Left colon (tissue), 2 donors: ENCODE measurements around the gene FBXO2. TPM values are rescaled to one million over a fixed set of nuclear protein-coding genes. Genes with fewer than 3 reads are reported as not detected.

Source experiments
- ATAC-seq: fragments of 200-7000 bp; cut with Tn5 transposase; one replicate; pipeline ENCODE4 v1.9.1; 2020; ENCODE audit warnings: mild to moderate bottlenecking, moderate library complexity
- DNase-seq, 2 donors: peaks; one replicate each; pipeline ENCODE4 v3.0.0-alpha.2; 2020
- intact Hi-C, 2 donors: fragments of 100-400 bp; cut with DNase I in 1 of 2; cut with micrococcal nuclease in 1 of 2; formaldehyde crosslinking; loops; one replicate each; pipeline versions ENCODE4 v1.11.2 to v1.14.0; 2022; cut with DNase I, micrococcal nuclease
- long read RNA-seq: library from polyadenylated mRNA; unstranded; transcript quantifications from one replicate; pipeline ENCODE4 v2.0.0, GENCODE V29; 2021
- total RNA-seq, 2 donors: library from RNA; stranded (reverse); fragmentation: NEBNext Ultra II Directional; extraction: Animal tissue kit (Norgen Biotek cat#: 25700); gene quantifications; one replicate each; pipeline ENCODE4 v1.2.1, GENCODE V29; 2021
- donor health status: DM: no; HTN: no; CAD: no.
- donor health status: DM: yes; HTN: yes; CAD: no.

Gene FBXO2
- 1 to 10 TPM in 1 of 2 donors, under 1 TPM in 1; 0.55 to 1.4 TPM for total RNA-seq
- long read RNA-seq, partial matches to known transcripts, result 0 of 1 reads
- long read RNA-seq, other reads (novel, unspliced or antisense), result 0 of 1 reads

- DNase-seq (peak; percentile 47 to 82), ATAC-seq (peak; percentile 82)
- intact Hi-C loops, result no loop called here
Measured at GRCh38 chr1:11654137-11654938, at the start of gene FBXO2, which contains the start of gene FBXO44. FBXO2 (minus strand) TSS chr1:11654429; CDS start chr1:11654340, 89 bp downstream. FBXO44 (plus strand) TSS chr1:11654877; CDS start chr1:11655836, 959 bp downstream.

GRCh38 chr1:11703357-11704193 is 49.3 kb upstream of the FBXO2 start:
- ATAC-seq, result no peak
- DNase-seq, result no peak
- intact Hi-C loops, result no loop called here

- intact Hi-C loops, result no loop called here
- no peak for DNase-seq
- ATAC-seq, result no peak
Measured at GRCh38 chr1:11701981-11702803, 48.0 kb upstream of the FBXO2 start.

- intact Hi-C loops, result no loop called here
- no peak for DNase-seq
- no peak for ATAC-seq
Measured at GRCh38 chr1:11701551-11701961, 47.3 kb upstream of the FBXO2 start.

- no peak for DNase-seq
- intact Hi-C loops, result no loop called here
- no peak for ATAC-seq
Measured at GRCh38 chr1:11700601-11701467, 46.6 kb upstream of the FBXO2 start.

GRCh38 chr1:11697893-11698210 is 43.6 kb upstream of the FBXO2 start:
- ATAC-seq (no peak), DNase-seq (no peak)
- intact Hi-C loops, result no loop called here

GRCh38 chr1:11697188-11697892 is 43.1 kb upstream of the FBXO2 start:
- DNase-seq (no peak), ATAC-seq (no peak)
- intact Hi-C loops, result no loop called here

- ATAC-seq, result no peak
- intact Hi-C loops, result no loop called here
- no peak for DNase-seq
Measured at GRCh38 chr1:11695861-11696260, 41.6 kb upstream of the FBXO2 start.

GRCh38 chr1:11693917-11694316 is 39.7 kb upstream of the FBXO2 start:
- DNase-seq, result no peak
- ATAC-seq, result no peak
- intact Hi-C loops, result no loop called here

- intact Hi-C loops, result no loop called here
- ATAC-seq, result no peak
- no peak for DNase-seq
Measured at GRCh38 chr1:11693024-11693590, 38.9 kb upstream of the FBXO2 start.

GRCh38 chr1:11691928-11692711 is 37.9 kb upstream of the FBXO2 start:
- intact Hi-C loops, result no loop called here
- DNase-seq, result no peak
- no peak for ATAC-seq

GRCh38 chr1:11691302-11691914 is 37.2 kb upstream of the FBXO2 start, which contains the start of gene DRAXIN:
DRAXIN (plus strand) TSS chr1:11691710; CDS start chr1:11706259, 14,549 bp downstream.
- ATAC-seq, result no peak
- DNase-seq, result no peak
- intact Hi-C loops, result no loop called here

- peak; percentile 55 for ATAC-seq
- no peak for DNase-seq
- intact Hi-C loops, result no loop called here
Measured at GRCh38 chr1:11690397-11691301, 36.4 kb upstream of the FBXO2 start.

- intact Hi-C loops, result no loop called here
- DNase-seq (no peak), ATAC-seq (no peak)
Measured at GRCh38 chr1:11688506-11688905, 34.3 kb upstream of the FBXO2 start.

- DNase-seq (no peak), ATAC-seq (no peak)
- intact Hi-C loops, result no loop called here
Measured at GRCh38 chr1:11685210-11685752, 31.1 kb upstream of the FBXO2 start.
